ENCODE results near the gene ALG1.
A peak's percentile ranks its signal among the peaks of the same experiment; 100 is the strongest.
"Not testable (repeated sequence)": the region's sequence is repeated elsewhere in the genome, so short reads cannot be mapped to it uniquely, and the experiment has no call there.

ALG1 gene

DNA sequence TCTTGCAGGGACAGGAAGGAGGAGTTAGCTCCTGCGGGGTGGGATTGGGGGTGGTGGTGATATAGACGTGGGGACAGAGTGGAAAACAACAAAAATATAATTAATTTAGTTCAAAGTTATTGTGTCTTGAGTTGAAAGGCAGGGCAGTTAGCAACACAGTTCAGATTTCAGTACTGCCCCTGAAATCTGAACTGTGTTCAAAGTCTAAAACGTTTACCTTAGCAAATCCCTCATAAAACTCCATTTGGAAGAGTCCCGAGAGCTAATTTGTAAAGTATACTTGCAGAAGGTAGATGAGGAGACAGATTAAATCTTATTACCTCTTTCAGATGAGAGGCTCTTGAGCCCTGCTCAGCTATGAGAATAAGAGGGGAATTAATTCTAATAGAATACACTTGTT, 27.5 kb downstream of the ALG1 start:
- not testable (repeated sequence) for DNase-seq

DNA sequence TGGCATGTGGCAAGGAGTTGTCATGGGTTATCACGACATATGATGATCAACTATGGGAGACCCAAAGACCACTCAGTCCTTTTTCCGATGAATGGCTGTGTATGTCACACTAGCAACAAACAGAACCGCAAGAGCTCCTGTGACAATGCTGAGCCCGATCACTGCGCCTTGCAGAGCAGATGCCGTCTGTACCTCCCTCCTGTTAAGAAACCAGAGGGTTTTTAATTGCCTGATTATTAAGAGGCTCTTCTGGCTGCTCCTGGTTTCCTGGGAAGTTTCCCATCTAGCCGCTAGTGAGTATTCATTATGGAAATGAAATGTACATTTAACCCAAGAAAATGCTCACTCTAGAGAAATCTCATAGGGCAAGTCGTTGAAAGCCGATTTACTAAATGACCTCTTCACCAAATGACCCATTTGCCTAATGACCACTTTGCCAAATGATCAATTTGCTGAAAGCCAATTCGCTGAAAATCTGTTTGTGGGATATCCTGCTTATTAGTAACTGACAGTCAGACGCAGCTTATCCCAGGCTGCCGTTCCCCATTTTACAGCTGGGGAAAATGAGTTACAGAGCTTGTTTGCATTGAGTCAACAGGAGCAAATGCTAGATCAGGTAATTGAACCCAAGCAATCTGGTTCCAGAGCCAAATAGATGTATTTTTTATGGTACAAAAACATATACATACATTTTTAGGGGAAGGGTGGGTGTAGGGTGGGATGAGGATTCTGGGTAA, 31.8 kb downstream of the ALG1 start:
- DNase-seq, result not testable (repeated sequence)

DNA sequence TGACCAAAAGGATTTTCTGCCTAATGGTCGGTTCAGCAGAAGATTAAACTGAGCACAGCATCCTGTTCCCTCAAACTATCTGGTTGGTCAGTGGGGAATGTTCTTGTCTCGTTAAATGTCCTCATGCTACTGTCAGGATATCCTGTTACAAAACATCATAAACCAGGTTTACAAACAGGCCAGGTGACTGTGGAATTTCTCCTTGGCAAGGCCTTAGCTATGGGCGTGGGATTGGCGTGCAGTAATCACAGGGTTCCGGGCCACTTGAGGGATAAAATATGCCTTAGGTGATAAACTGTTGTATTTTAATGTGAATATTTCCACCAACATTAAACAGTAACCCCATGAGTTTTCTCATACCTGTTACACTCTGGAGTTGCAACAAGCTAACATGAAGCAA, 33.4 kb downstream of the ALG1 start:
- DNase-seq, result not testable (repeated sequence)

DNA sequence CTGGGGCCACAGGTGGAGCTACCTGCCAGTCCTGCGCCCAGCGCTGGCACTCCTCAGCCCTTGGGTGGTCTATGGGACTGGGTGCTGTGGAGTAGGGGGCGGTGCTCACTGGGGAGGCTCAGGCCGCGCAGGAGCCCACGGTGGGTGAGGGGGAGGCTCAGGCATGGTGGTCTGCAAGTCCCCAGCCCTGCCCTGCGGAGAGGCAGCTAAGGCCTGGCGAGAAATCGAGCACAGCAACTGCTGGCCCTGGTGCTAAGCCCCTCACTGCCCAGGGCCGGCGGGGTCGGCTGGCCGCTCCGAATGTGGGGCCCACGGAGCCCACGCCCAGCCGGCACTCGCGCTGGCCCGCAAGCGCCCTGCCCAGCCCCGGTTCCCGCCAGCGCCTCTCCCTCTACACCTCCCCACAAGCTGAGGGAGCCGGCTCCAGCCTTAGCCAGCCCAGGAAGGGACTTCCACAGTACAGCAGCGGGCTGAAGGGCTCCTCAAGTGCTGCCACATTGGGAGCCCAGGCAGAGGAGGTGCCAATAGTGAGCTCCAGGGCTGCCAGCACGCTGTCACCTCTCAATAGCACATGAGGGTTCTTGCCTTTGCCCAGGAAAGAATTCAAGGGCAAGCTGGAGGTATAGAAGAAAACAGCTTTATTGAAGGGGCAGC, 37.0 kb downstream of the ALG1 start:
- DNase-seq, result no peak

- not testable (repeated sequence) for DNase-seq
These were observed 39.3 kb downstream of the ALG1 start for GRCh38 chr16:5110933-5111332.

DNA sequence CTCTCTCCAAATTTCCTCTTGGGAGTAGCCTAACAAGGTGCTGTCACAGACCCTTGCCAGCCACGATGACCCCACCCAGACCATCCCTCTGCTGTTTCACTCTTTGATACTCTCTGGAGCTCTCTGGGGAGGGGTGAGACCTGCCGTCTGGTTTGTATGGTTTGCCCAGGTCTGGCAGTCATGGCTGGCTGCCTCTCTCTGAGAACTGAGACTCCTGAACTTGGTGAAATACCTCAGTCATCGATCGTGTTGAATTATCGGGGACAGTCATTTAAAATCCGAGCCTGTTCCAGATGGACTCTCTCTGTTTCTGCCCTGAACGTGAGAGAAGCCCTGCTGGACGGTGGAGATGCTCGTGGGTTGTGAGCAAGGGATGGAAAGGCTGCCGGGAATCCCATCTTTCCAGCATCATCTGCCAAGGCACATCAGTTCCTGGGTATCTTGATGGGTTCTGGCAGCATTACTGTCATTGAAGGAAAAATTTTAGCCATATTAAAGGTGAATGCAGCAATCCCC, 45.2 kb downstream of the ALG1 start:
- not testable (repeated sequence) for DNase-seq

GRCh38 chr16:5117300-5118087, 45.9 kb downstream of the ALG1 start:
- peak in 3 of 5 experiments; percentile 38 to 84 (median 55) for DNase-seq

- not testable (repeated sequence) for DNase-seq
These were observed 59.9 kb downstream of the ALG1 start for GRCh38 chr16:5131467-5132004.

DNA sequence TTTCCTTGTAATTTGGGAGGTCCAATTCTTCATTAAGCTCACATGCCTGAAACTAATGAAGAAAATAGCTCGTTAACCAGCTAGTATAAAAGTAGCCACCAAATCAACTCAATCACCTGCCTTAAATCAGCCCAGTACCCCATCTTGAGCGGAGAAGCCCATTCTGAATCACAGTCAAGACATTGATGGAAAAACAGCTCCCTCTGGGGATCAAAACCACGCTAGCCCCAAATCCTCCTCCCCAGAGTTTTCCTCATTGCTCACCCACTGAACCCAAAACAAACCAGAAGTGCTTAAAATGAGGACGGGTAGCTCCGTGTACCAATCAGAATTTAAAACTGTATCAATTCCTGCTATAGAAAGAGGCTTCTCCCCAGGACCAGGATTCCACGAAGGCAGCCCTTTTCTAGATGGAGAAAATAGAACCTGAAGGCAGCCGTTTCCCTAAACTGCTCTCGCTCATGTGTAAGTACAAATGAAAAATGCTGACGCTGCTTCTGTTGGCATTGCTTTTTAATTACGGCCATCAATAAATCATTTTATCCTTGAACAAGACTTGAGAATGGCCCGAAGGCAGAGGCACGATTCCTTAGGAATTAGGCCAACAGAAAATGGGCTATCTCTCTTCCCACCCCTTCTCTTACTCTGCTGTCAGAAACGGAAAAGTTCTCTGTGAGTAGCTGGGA, 61.4 kb downstream of the ALG1 start:
- DNase-seq, result not testable (repeated sequence)

GRCh38 chr16:5134739-5135452, 63.3 kb downstream of the ALG1 start:
- not testable (repeated sequence) for DNase-seq
